CD4-positive, alpha-beta T cell treated with Interleukin-6 for 4 hours (primary cell): Measurements from ENCODE around the gene BACH2.
"Not testable (repeated sequence)": the region's sequence is repeated elsewhere in the genome, so short reads cannot be mapped to it uniquely, and the experiment has no call there.

Source experiments
- DNase-seq: peaks from one replicate; pipeline ENCODE4 v3.0.0-alpha.2; 2020; ENCODE audit warnings: mixed read lengths

The BACH2 gene

DNA sequence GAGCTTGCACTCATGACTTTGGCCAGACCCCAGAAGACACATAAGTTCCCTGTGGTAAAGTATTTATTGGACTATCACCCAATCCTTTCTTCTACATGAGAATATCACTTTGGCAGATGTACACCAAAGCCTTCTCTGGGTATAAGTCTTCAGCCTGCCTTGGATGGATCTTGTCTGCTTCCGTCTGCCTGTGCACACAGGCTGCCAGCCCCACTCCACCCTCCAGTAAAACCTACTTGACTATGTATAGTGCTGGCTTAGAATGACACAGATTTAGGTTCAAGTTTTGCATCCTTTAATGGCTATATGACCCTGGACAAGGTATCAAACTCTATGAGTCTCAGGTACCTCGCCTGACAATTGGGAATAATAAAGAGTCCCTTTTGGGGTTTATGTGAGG is 63.4 kb downstream of the BACH2 start:
- DNase-seq: peak; percentile 34

DNA sequence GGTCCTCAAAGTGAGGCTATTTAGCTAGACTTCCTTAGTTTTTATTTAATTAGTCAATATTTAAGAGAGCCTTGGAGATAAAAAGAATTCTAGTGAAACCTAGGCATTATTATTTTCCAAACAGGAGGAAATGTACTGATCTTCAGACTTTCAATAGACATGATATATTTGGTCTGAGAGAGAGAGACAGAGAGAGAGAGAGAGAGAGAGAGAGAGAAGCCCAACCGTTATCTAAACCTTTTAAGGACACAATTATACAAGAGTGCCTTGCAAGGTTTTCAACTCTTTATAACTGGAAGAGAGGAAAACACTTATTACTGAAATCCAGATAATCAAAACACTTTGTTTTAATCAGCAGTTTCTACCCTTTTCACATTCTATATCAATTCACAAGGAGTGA is 64.8 kb downstream of the BACH2 start:
- DNase-seq: no peak

DNA sequence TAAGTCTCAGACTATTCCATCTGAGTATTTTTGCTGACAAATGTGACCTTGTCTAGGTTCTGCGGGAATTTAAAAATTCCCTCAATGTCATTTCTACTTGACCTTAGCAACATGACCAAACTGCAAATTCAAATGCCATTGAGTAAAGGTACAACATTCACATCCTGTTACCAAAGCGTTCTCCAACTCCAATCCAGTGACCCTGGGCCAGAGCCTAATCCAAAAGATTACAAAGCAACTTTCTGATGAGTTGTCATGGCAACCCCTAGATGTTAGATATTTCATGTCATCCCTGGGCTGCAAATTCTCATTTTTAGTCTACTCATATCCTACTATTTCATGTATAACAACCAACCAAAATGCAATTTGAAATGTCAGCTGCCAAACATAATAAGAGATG is 65.3 kb downstream of the BACH2 start:
- no peak for DNase-seq

DNA sequence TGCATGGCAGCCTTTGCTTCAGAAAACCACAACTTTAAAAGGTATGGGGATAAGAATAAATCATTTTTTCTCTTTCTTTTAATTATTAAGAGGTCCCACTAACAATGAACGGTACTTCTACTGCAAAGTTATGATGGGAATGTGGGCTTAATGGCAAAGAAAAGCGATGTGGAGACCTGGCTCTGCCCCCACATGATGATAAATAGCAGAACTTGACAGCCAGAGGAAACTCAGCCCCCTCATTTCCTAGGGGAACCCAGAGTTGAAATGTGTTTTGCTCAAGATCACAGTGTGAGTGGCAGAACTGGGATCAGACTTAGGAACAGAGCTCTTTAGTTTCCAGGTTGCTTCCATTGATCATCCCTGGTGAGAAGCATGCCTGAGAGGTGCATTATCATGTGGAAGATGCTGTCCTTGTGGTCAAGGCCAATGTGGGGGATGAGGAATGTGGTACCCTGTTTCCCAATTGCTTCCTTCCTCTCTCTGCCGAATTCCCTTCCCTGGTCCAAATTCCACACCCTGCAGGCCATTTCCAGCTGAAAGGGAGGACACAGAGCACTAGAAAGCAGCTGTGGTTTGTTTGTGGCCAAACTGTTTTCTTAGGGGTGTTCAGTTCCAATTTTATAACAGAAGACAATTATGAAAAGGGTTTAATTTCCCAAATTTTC is 66.0 kb downstream of the BACH2 start:
- DNase-seq: no peak

DNA sequence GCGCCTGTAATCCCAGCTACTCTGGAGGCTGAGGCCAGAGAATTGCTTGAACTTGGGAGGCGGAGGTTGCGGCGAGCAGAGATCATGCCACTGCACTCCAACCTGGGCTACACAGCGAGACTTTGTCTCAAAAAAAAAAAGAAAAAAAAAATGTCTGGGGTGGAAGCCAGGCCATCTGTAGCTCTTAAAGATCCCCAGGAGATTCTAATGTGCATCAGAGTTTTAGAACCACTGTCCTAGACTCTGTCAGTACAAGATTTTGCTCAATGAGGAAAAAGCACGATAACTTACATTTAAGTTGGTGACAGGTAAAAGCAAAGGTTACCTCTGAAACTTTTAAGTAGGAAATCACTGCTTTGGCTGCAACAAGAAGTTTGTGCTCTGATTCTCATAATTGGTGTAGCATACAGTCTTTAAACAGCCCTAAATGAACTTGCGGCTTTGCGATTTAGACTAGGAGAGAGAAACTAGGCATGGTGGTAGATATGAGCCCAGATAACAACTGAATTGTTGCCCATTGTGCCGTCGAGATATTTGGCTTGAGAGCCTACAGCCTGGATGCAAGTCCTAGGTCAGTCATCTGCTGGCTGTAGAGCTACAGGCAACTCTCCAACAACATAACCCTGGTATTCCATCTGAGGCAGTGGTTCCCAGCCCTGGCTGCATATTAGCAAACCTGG is 67.2 kb downstream of the BACH2 start:
- DNase-seq: no peak

DNA sequence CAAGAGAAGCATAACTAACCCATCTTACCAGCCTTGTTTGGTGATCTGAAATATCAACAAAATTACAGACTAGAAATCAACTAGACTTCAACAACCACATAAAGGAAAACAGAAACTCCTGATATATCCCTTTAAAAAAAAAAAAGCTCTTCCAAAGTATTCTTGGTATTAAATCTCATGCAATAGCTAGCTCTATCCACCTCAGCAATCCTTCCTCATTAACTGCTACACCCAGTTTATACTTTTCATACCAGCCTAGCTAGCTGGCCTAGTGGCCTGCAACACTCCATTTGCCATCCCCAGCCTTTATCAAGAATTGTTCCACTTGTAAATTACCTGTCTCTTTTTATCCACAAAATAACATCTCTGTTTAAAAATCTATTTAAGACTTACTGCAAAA is 69.0 kb downstream of the BACH2 start:
- DNase-seq: no peak

DNA sequence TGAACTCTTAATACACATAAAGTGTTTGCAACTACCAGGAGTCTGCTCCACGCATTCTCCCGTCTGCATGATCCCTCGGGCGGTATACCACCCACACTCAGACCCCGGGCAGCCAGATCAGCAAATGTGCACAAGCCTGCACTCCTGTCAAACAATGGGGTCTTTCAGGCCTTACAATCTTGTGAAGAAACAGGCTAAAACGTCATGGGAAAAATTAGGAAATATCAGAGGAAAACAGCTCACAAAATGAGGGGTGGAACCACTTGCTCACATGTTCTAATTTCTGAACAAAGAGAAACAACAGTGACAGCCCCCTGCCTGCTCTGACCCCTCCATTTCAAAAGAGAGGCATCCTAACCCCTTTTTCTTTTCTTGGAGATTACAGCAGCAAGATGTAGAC is 69.4 kb downstream of the BACH2 start:
- no peak for DNase-seq

DNA sequence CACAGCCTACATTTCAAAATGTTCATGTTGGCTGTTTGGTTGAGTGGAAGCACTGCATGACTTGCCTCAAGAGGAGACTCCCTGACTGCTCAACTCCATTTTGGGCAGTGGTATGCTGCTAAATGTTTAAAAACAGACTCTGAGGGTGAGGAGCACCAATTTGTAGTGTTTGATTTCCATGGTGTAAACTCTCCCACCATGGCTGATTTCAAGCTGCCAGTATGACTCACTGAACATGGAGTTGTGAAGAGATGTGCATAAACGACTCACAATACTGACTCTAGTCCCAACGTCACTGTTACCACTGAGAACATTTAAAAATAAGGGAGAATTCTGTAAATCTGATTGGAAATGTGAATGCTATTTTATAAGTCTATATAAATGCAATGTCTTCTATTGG is 70.4 kb downstream of the BACH2 start:
- DNase-seq: no peak

DNA sequence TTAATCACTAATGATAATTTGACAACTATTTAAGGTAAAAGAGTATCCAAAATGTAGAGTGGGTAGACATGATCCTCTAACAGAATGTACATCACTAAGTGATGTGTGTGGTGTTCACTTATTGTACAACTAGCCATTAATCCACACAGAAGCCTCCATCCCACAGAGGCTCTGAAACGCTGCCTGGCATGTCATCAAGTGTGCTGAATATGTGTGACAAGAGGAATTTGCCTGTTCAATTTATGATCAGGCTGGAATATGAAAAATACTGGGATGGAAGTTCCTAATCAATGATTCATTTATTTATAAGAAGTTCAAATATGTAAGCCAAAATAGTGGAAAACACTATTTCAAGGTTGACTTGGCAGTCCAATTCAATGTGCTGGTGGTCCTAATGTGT is 72.4 kb downstream of the BACH2 start:
- DNase-seq: no peak

DNA sequence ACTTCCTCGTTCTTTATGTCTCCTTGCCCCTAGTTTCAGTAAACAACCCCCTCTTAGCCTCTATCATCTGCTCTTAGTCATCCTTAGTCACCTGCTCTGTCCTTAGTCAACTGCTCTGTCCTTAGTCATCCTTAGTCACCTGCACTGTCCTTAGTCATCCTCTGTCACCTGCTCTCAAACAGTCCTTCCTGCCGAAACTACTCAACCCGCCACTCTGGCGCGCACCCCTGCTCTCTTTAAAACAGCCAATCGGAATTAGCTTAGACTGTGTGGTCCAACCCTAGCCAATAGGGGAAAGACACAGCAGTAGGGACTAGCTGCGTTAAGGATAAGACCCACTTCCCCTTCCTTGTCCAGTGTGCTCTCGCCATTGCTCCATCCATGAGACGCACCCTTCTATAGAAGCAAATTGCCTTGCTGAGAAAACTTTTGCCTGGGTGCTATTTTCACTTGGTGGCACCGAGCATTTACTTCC is 73.9 kb downstream of the BACH2 start:
- DNase-seq: peak; percentile 48

DNA sequence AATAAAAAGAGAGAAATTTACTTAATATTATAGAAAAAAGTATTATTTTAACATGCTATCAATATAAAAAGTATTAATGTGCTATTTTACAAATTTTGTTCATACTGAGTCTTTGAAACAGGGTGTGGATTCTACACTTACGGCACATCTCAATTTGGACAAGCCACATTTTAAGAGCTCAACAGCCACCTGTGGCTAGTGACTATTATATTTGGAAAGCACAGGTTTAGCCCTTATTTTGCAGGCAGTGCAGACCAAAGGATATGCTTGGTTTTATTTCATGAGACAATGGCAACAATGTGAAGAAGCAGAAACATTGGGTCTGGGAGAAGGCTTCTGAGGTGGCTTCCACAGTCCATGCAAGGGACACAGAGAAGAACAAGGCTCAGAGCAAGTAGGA is 74.6 kb downstream of the BACH2 start:
- DNase-seq: no peak

DNA sequence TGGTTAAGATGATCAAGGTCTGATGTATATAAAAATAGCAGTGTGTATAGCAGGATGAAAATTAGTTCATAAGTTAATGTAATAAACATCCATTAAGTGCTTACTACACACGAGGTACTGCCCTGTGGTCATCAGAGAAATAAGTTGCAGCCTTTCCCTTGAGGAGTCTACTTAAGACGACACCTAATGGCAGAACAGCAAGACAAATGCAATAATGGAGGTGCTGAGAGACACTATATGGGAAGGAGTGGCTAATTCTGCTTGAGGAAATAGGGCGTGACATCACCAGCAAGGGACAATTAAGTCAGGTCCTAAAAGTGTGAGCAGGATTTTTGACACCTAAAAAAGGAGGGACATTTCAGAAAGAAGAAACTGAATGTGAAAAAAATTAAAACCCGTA is 75.2 kb downstream of the BACH2 start:
- DNase-seq: no peak

DNA sequence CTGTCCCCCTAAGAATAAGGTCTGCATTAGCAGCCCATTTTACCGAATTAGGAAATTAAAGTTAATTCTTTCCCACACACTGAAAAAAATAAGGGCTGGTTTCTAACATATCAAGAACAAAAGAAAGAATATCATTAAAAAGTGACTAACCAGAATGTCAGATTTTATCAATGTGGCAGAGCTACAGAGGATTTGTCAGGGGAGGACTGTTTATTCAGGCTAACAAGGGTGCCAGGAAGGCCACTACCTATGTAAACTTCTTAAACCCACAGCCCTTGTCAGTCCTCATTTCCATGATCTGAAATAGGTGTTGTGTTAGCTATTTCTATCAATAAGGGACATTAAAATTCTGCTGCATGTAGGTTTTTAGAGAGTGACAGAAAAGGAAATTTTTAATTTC is 76.4 kb downstream of the BACH2 start:
- no peak for DNase-seq

DNA sequence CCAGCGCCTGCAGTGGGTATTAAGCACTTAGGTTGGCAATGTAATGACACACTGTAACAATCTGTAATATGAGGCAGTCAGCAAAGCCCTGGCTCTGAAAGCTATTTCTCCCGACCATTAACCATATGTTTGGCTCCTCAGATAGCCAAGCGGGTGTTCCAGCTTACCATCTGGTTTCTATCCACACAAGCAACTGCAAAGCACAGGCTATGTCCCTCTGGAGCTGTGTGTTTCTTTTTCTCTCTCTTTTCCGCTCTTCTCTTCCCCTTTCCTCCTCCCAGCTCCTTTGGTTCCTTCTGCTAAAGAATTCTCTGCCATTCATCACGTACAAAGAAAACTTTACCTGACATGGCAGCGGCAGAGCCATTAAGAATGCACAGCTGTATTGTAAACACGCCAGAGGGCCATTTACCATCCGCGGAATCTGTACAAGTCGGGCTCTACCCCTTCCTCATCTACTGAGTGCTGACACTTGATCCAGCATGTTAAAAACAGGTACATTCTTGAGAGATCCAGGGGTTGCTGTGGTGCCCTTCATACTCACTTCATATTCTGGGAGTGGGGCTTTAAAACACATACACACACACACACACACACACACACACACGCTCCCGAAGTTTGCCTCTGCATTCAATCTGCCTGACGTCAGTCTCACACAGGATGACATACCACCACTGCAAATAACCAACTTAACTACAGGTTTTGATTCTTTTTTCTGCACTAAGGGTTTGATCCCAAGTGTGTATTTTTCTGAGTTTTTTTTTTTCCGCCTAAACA is 77.2 kb downstream of the BACH2 start:
- peak; percentile 31 for DNase-seq

DNA sequence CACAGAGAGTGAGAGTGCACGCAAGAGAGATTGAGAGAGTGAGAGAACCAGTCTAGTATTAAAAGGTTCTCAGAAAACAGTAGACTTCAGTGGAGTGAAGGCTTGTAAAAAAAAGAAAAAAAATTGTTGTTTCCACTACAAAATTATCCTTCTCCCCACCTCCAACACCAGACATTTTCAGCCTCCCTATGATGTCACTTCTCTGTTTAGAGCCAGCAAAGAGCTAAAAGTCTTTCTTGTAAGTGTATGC is 77.8 kb downstream of the BACH2 start:
- DNase-seq: no peak

DNA sequence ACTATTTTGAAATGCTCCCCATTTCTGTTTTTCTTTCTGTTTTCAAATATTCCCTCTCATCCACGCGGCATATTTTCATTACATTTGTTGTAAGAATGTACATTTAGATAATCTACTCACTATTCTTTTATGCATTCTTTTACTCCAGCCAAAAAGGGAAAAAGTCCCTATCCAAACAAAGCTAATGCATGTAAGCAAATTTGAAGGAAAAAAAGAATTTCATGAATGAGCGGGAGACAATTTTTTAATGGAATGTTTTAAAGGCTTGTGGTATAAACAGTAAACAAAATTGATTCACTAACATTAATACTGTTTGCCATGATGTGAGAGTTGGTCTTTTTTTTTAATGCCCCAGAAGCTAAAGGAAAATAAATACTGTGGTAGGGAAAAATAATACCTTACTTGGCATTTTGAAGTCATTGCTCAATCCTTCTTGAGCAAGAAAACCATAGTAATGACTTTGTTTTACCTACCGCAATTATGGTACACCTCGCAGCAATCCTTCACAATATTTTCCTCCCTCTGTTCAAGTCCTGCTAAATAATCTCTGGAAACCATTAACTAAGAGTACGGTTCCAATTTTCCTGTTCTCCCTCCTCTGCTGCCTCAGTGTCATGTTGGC is 79.0 kb downstream of the BACH2 start:
- no peak for DNase-seq

DNA sequence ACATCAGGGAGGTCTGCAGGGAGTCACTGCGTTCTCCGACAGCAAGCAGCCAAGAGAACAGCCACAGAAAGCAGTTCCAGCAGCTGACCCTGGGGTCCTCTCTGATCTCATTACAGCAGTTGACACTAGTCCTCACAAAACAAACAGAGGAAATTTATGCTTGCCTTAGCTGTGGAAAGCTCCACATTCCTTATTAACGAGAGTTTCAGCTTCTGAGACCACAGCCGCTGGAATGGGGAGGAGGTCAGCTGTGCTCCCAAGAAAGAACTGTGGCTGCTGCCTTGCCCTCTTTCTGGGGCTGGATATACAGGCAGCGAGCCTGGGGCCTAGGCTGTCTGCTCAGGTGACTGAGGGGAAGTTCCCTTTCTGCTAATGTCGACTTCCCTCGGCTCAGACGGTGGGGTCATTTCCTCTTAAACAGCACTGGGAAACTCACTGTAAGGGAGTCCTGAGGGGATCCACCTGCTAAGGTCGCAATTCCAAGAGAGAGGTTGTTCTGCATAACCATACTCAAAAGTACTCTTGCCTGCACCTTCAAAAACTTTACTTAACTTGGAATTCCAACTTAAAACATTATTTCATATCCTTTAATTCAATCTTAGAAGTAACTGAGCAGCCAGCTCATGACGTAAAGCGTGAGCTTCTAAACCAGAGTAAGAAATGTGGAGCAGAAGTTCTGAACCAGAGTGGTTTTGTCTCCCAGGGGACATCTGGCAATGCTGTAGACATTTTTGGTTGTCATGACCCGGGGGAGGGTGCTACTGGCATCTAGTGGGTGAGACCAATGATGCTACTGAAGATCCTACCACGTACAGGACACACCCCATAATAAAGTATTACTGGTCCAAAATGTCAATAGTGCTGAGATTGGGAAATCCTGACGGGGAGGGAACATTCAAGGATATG is 80.3 kb downstream of the BACH2 start:
- peak; percentile 55 for DNase-seq

DNA sequence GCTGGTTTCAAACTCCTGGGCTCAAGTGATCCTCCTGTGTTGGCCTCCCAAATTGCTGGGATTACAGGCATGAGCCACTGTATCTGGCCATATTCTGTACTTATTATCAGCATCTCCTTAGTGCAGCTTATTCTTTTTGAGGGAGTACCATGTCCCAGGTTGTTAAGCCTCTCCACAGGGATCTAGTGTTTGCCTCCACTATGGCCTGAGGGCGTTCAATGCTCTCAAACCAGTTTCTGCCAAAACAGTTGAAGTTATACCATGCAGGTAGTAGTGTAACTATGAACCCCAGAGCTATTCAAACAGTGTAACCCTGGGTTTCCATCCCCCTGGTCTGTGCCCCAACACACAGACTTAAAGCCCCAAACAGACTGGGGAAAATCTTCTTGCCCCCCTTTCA is 81.7 kb downstream of the BACH2 start:
- no peak for DNase-seq

DNA sequence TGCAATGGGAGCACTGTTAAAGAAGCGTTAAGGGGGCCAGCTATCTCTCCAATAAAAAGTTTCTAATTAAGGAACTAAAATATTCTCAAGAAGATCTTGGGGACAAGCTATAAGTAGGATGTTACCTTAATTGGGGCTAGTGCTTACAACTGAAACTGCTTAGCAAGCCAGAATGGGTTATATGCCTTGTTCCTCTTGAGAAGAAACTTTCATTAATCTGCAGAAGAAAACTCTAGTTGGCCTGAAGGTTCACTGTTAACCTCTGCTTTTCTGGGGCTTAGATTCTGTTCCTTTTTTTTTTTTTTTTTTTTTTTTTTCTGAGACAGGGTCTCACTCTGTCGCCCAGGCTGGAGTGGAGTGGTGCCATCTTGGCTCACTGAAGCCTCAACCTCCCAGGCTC is 82.2 kb downstream of the BACH2 start:
- no peak for DNase-seq

DNA sequence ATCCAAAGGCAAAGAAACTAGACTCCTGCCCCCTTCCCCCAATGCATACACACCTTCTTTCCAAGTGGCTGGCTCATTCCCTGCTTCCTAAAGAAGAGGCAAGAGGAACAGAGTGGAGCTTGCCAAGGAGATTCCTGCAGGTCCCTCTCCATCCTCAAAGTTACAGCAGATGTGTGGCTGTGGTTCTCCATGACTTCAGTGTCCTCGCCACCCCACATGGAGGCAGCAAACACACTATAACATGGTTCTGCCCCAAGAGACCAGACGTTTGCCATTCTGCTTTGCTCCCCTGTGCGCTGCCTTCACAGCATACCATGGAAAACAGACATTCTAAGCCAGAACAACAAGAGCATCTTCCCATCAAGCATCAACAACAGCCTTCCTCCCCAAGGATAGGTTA is 84.4 kb downstream of the BACH2 start:
- peak; percentile 50 for DNase-seq

DNA sequence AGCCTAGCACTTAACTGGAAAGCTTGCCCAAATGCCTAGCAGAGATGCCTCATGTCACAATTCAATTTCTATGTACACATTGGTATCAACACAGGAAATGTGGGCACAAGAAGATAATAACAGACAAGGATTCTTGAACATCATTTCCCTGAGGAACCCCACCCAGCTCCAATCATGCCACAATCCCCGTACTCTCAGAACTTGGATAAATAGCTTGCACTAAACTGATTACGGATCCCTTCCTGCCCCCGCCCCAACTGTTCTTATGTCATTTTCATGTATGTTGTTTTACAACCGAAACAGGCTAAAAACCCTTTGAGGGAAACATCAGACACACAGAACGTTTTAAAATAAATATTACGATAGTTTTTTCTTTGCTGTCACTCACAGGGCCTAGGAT is 87.1 kb downstream of the BACH2 start:
- peak; percentile 27 for DNase-seq

DNA sequence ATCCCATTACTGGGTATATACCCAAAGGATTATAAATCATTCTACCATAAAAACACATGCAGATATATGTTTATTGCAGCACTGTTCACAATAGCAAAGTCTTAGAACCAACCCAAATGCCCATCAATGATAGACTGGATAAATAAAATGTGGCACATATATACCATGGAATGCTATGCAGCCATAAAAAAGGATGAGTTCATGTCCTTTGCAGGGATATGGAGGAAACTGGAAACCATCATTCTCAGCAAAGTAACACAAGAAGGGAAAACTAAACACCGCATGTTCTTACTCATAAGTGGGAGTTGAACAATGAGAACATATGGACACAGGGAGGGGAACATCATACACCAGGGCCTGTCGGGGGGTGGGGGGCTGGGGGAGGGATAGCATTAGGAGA is 88.0 kb downstream of the BACH2 start:
- not testable (repeated sequence) for DNase-seq
